Caco-2 (cell line): Measurements from ENCODE around the gene RFC4. TPM values are rescaled to one million over a fixed set of nuclear protein-coding genes. Genes with fewer than 3 reads are reported as not detected.

Experiments used
- BruUV-seq: library from RNA; stranded (reverse); fragments of 400-500 nt; replicated peaks from 2 replicates; lab custom pipeline; 2021; lab: Mats Ljungman, UMichigan
- CTCF ChIA-PET: fragments of 300-600 bp; sonication (Branson Sonifier 250); formaldehyde crosslinking; loops from one replicate; lab custom pipeline; 2022; ENCODE audit warnings: antibody characterized with exemption; lab: Charles Lee
- POLR2A ChIA-PET: fragments of 300-600 bp; sonication (Branson Sonifier 250); formaldehyde crosslinking; loops from one replicate; lab custom pipeline; 2022; ENCODE audit warnings: antibody characterized with exemption; lab: Charles Lee
- DNase-seq, 2 experiments: peaks; one replicate each; pipeline versions ENCODE4 v3.0.0 to v3.0.0-alpha.2; 2020 to 2022
- H3K27me3 ChIP-seq: replicated peaks from 2 replicates; pipeline ENCODE4 v1.6.0; 2011; ENCODE audit warnings: low read length; ENCODE audit not compliant: control insufficient read depth, insufficient read depth
- H3K36me3 ChIP-seq: 2 replicates; pipeline ENCODE4 v1.5.1; 2011; ENCODE audit warnings: low read length; ENCODE audit not compliant: control insufficient read depth, insufficient read depth
- H3K4me1 ChIP-seq: fragments of 250-450 bp; sonication (Bioruptor Pico); 2 replicates; pipeline ENCODE4 v1.5.1; 2020; ENCODE audit warnings: mild to moderate bottlenecking
- H3K4me3 ChIP-seq: 2 replicates; pipeline ENCODE4 v1.5.1; 2011; ENCODE audit warnings: low read depth, mild to moderate bottlenecking, control low read depth, low read length
- H3K9me3 ChIP-seq: fragments of 250-450 bp; sonication (Bioruptor Pico); 2 replicates; pipeline ENCODE4 v1.5.1; 2020; ENCODE audit warnings: mild to moderate bottlenecking, moderate library complexity
- H3K27ac Mint-ChIP-seq: one replicate; pipeline ENCODE4 v1.8.0; 2022; ENCODE audit warnings: mixed read lengths; ENCODE audit not compliant: unreplicated experiment
- H3K27me3 Mint-ChIP-seq: one replicate; pipeline ENCODE4 v1.8.0; 2022; ENCODE audit warnings: mixed read lengths; ENCODE audit not compliant: insufficient read depth, unreplicated experiment
- H3K36me3 Mint-ChIP-seq: one replicate; pipeline ENCODE4 v1.8.0; 2022; ENCODE audit warnings: mild to moderate bottlenecking, mixed read lengths; ENCODE audit not compliant: insufficient read depth, unreplicated experiment
- H3K4me1 Mint-ChIP-seq: one replicate; pipeline ENCODE4 v1.8.0; 2022; ENCODE audit warnings: low read depth, mixed read lengths; ENCODE audit not compliant: unreplicated experiment
- H3K4me3 Mint-ChIP-seq: one replicate; pipeline ENCODE4 v1.8.0; 2022; ENCODE audit warnings: mild to moderate bottlenecking, moderate library complexity, mixed read lengths; ENCODE audit not compliant: unreplicated experiment
- H3K9me3 Mint-ChIP-seq: one replicate; pipeline ENCODE4 v1.8.0; 2022; ENCODE audit warnings: mixed read lengths; ENCODE audit not compliant: unreplicated experiment
- CTCF ChIP-seq, 2 experiments: fragments of 200-600 bp in 1 of 2; IDR thresholded peaks; 1 replicate in 1 of 2; 2 replicates in 1 of 2; pipeline versions ENCODE4 v1.5.1 to v1.8.0; 2011 to 2022; ENCODE audit warnings: antibody characterized with exemption in 1 of 2, control low read depth in 1 of 2, inconsistent platforms in 1 of 2, low read depth in 1 of 2, low read length in 1 of 2, mild to moderate bottlenecking in 1 of 2, moderate library complexity in 1 of 2; ENCODE audit not compliant: insufficient read depth in 1 of 2, severe bottlenecking in 1 of 2, unreplicated experiment in 1 of 2
- intact Hi-C: fragments of 100-400 bp; cut with micrococcal nuclease; formaldehyde crosslinking; loops from one replicate; pipeline ENCODE4 v1.10.0; 2022; ENCODE audit not compliant: unreplicated experiment
- total RNA-seq: library from RNA; stranded (reverse); gene quantifications from 2 replicates; pipeline ENCODE4 v1.2.3, GENCODE V29; 2022

RFC4 gene
- total RNA-seq, 1 experiment from 2014 or later = 62.2 TPM

- H3K36me3 ChIP-seq = no peaks in the 10 kb centered on the region
- DNase-seq = peak; percentile 88 to 93
- TF ChIP-seq CTCF (IDR thresholded peaks at IDR 0.05; ENCODE audit: insufficient read depth in 1 of 2, low read depth in 1 of 2, low read length in 1 of 2, severe bottlenecking in 1 of 2, unreplicated experiment in 1 of 2) = no peak
- BruUV-seq = no TSS peak
- H3K9me3 ChIP-seq = no peaks in the 10 kb centered on the region
- Mint-ChIP-seq H3K9me3 (peaks cover 9% of the 10 kb centered on the region), H3K36me3 (peaks cover 13% of the 10 kb centered on the region), H3K4me1 (peaks cover 44% of the 10 kb centered on the region), H3K27ac (peak overlapping the region; percentile 95), H3K4me3 (peak overlapping the region; percentile 62), H3K27me3 (no peaks in the 10 kb centered on the region)
- no peaks in the 10 kb centered on the region for H3K27me3 ChIP-seq
- POLR2A ChIA-PET = interaction anchor here (0.6 to 0.9 kb wide), 2 partner anchors 132 to 176 kb away, joined by 3 to 5 read pairs; partner anchors contain the start of gene DNAJB11
- CTCF ChIA-PET = interaction anchor here (0.6 to 1.0 kb wide), 2 partner anchors 125 to 131 kb away, joined by 4 read pairs; no protein-coding TSS in a partner anchor
- H3K4me1 ChIP-seq = peaks cover 50% of the 10 kb centered on the region
- H3K4me3 ChIP-seq = no peak overlapping the region
- intact Hi-C loops = loop anchor here (1.0 kb wide), 1 partner anchor 176 kb away; the partner anchor contains the start of gene DNAJB11
Measured at GRCh38 chr3:186746008-186746407, 60.3 kb downstream of the RFC4 start.

DNA sequence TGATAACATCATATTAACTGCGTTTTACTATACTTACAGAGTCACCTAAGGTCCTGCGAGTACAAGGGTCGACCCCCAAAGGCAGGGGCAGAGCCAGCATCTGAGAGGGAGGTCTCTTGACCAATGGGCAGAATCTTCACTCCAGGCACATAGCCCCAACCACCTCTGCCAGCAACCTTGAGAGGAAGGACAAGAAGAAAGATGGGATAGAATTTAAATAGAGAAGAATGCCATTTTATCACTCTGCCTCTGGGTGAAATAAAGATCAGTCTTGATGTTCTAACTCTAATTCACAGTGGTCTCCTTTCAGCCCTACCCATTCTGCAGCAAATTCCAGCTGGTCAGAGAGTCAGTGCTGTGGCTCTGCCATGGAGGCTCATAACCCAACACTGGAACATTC is 62.6 kb downstream of the RFC4 start:
- BruUV-seq = no TSS peak
- no peak for TF ChIP-seq CTCF (IDR thresholded peaks at IDR 0.05; ENCODE audit: insufficient read depth in 1 of 2, low read depth in 1 of 2, low read length in 1 of 2, severe bottlenecking in 1 of 2, unreplicated experiment in 1 of 2)
- CTCF ChIA-PET = interaction anchor here (1.3 to 1.8 kb wide), 2 partner anchors 129 to 800 kb away, joined by 5 to 10 read pairs; no protein-coding TSS in a partner anchor
- Histone ChIP-seq H3K27me3 (no peaks in the 10 kb centered on the region), H3K4me3 (no peak overlapping the region), H3K36me3 (no peaks in the 10 kb centered on the region), H3K9me3 (no peaks in the 10 kb centered on the region), H3K4me1 (peaks cover 50% of the 10 kb centered on the region)
- POLR2A ChIA-PET = interaction anchor here (1.0 to 1.8 kb wide), 3 partner anchors 117 to 173 kb away, joined by 3 to 7 read pairs (median 4); partner anchors contain the start of gene DNAJB11
- peak; percentile 50 to 78 for DNase-seq
- Mint-ChIP-seq H3K4me3 (peak overlapping the region; percentile 16), H3K4me1 (peaks cover 44% of the 10 kb centered on the region), H3K9me3 (peaks cover 9% of the 10 kb centered on the region), H3K27ac (peak overlapping the region; percentile 88), H3K36me3 (peaks cover 13% of the 10 kb centered on the region), H3K27me3 (no peaks in the 10 kb centered on the region)
- intact Hi-C loops = loop anchor here (1.0 kb wide), 1 partner anchor 298 kb away; no protein-coding TSS in a partner anchor

- Mint-ChIP-seq H3K27me3 (no peaks in the 10 kb centered on the region), H3K4me3 (peak overlapping the region; percentile 16), H3K36me3 (peaks cover 7% of the 10 kb centered on the region), H3K4me1 (peaks cover 39% of the 10 kb centered on the region), H3K9me3 (peaks cover 2% of the 10 kb centered on the region), H3K27ac (peak overlapping the region; percentile 88)
- no TSS peak for BruUV-seq
- peak in 1 of 2 experiments; percentile 51 for DNase-seq
- TF ChIP-seq CTCF (IDR thresholded peaks at IDR 0.05; ENCODE audit: insufficient read depth in 1 of 2, low read depth in 1 of 2, low read length in 1 of 2, severe bottlenecking in 1 of 2, unreplicated experiment in 1 of 2) = no peak
- Histone ChIP-seq H3K9me3 (no peaks in the 10 kb centered on the region), H3K27me3 (no peaks in the 10 kb centered on the region), H3K36me3 (no peaks in the 10 kb centered on the region), H3K4me3 (no peak overlapping the region), H3K4me1 (peaks cover 50% of the 10 kb centered on the region)
- intact Hi-C loops = loop anchor here (1.0 kb wide), 1 partner anchor 299 kb away; no protein-coding TSS in a partner anchor
- CTCF ChIA-PET = interaction anchor here (1.3 to 1.8 kb wide), 2 partner anchors 128 to 799 kb away, joined by 5 to 10 read pairs; no protein-coding TSS in a partner anchor
- POLR2A ChIA-PET = interaction anchor here (0.6 to 1.8 kb wide), 4 partner anchors 40 to 173 kb away, joined by 3 to 7 read pairs (median 4); partner anchors contain the start of genes DNAJB11 and EIF4A2
Measured at GRCh38 chr3:186742618-186743380, 63.5 kb downstream of the RFC4 start.
